HepG2 (cell line): ENCODE results near the gene BTF3L4. TPM values are rescaled to one million over a fixed set of nuclear protein-coding genes. Genes with fewer than 3 reads are reported as not detected.

Source experiments
- ATAC-seq: fragments of 200-7000 bp; cut with Tn5 transposase; 3 replicates; pipeline ENCODE4 v1.9.1; 2020; ENCODE audit warnings: mild to moderate bottlenecking, moderate library complexity
- BruUV-seq: library from RNA; stranded (reverse); fragments of 400-500 nt; replicated peaks from 2 replicates; lab custom pipeline; 2021; lab: Mats Ljungman, UMichigan
- CTCF ChIA-PET: fragments of 300-600 bp; formaldehyde crosslinking; extraction: SDS; loops from one replicate; lab custom pipeline; 2021; ENCODE audit warnings: low total read pairs, inconsistent platforms, low intra/inter-chr PET ratio; lab: Yijun Ruan, JAX
- POLR2A ChIA-PET: fragments of 350-600 bp; sonication (Branson Sonifier 250); formaldehyde crosslinking; loops from one replicate; lab custom pipeline; 2020; ENCODE audit warnings: antibody characterized with exemption, inconsistent platforms; lab: Yijun Ruan, JAX
- DNase-seq: peaks from one replicate; pipeline ENCODE4 v3.0.0-alpha.2; 2015; ENCODE audit warnings: low spot score
- FAIRE-seq: peaks from 3 replicates; lab custom pipeline; 2011; peaks lifted over from hg19 to GRCh38; lab: Jason Lieb, UNC
- H2AFZ ChIP-seq: one replicate; pipeline ENCODE4 v1.6.1; 2011; ENCODE audit warnings: low read length, inconsistent platforms
- H3K27ac ChIP-seq: fragments of 300-600 bp; 3 replicates; pipeline ENCODE4 v1.8.0; 2011; ENCODE audit warnings: mixed run types, mild to moderate bottlenecking, mixed read lengths, low read length, inconsistent platforms; ENCODE audit not compliant: insufficient read depth; ENCODE audit errors: extremely low read length
- H3K27me3 ChIP-seq, 2 experiments: fragments of 200-600 bp in 1 of 2; 2 replicates in 1 of 2; 3 replicates in 1 of 2; pipeline versions ENCODE4 v1.6.0 to v1.8.0; 2011; ENCODE audit warnings: low read length in 2 of 2, mild to moderate bottlenecking in 2 of 2, moderate library complexity in 2 of 2, inconsistent platforms in 1 of 2; ENCODE audit not compliant: insufficient read depth in 2 of 2, control insufficient read depth in 1 of 2
- H3K36me3 ChIP-seq, 2 experiments: fragments of 200-600 bp in 1 of 2; replicated peaks in 1 of 2; 2 replicates in 1 of 2; 3 replicates in 1 of 2; pipeline versions ENCODE4 v1.5.1 to v1.8.0; 2011; ENCODE audit warnings: low read length in 2 of 2, inconsistent platforms in 1 of 2; ENCODE audit not compliant: insufficient read depth in 2 of 2, control insufficient read depth in 1 of 2
- H3K4me1 ChIP-seq: 2 replicates; pipeline ENCODE4 v1.5.1; 2012; ENCODE audit warnings: low read length, inconsistent platforms; ENCODE audit not compliant: insufficient read depth
- H3K4me2 ChIP-seq: 2 replicates; pipeline ENCODE4 v1.6.0; 2011; ENCODE audit warnings: low read depth, low read length, inconsistent platforms
- H3K4me3 ChIP-seq, 3 experiments: fragments of 200-600 bp in 1 of 3; sonication (generic), shearing (Covaris generic) in 1 of 3; replicated peaks in 1 of 3; 2 replicates each; pipeline ENCODE4 v1.5.1; 2011 to 2016; ENCODE audit warnings: low read length in 3 of 3, inconsistent platforms in 2 of 3, low read depth in 2 of 3, mild to moderate bottlenecking in 2 of 3, control low read depth in 1 of 3, mixed read lengths in 1 of 3; ENCODE audit not compliant: insufficient read depth in 1 of 3
- H3K79me2 ChIP-seq: one replicate; pipeline ENCODE4 v1.6.1; 2011; ENCODE audit warnings: low read length, inconsistent platforms; ENCODE audit not compliant: insufficient read depth
- H3K9ac ChIP-seq: 2 replicates; pipeline ENCODE4 v1.6.0; 2011; ENCODE audit warnings: mild to moderate bottlenecking, low read depth, low read length, inconsistent platforms; ENCODE audit not compliant: insufficient read depth
- H3K9me3 ChIP-seq: 2 replicates; pipeline ENCODE4 v1.5.1; 2012; ENCODE audit warnings: mild to moderate bottlenecking, low read length
- H4K20me1 ChIP-seq: 2 replicates; pipeline ENCODE4 v1.6.0; 2011; ENCODE audit warnings: inconsistent platforms, mild to moderate bottlenecking, low read length, moderate library complexity; ENCODE audit not compliant: insufficient read depth
- ARID3A ChIP-seq: IDR thresholded peaks from 2 replicates; pipeline ENCODE4 v1.6.1; 2012; ENCODE audit warnings: low read depth, low read length, improper control_type of control experiment
- RBM39 ChIP-seq: fragments of 200-400 bp; formaldehyde crosslinking; IDR thresholded peaks from one replicate; pipeline ENCODE4 v1.6.1; 2018; ENCODE audit warnings: antibody characterized with exemption, mild to moderate bottlenecking, low read depth, low read length; ENCODE audit not compliant: poor library complexity, severe bottlenecking
- ZNF24 ChIP-seq: fragments of 450-650 bp; IDR thresholded peaks from 2 replicates; pipeline ENCODE4 v1.6.1; 2017; ENCODE audit warnings: antibody characterized with exemption, mild to moderate bottlenecking
- in situ Hi-C: cut with HindIII; loops from 2 replicates; pipeline ENCODE4 v1.10.0; 2017; ENCODE audit warnings: low pct_unique_long_range_greater_than_20kb; ENCODE audit not compliant: extremely low pct_ligation_motif_present
- intact Hi-C: fragments of 100-400 bp; cut with micrococcal nuclease; formaldehyde crosslinking; loops from one replicate; pipeline ENCODE4 v1.10.0; 2022; ENCODE audit not compliant: unreplicated experiment
- polyA plus RNA-seq, 8 experiments: library from polyadenylated mRNA; depleted of rRNA in 3 of 8; stranded (reverse) in 7 of 8; unstranded in 1 of 8; fragments of >200 nt; fragmentation: Illumina TruSeq in 4 of 8; extraction: Trizol in 4 of 8; gene quantifications; 2 replicates each; pipeline versions ENCODE4 v1.2.1 to v1.2.3, GENCODE V29; 2011 to 2016; ENCODE audit warnings: low read depth in 4 of 8, missing spikeins in 1 of 8, mixed read lengths in 1 of 8; ENCODE audit not compliant: insufficient read depth in 1 of 8
- total RNA-seq, 5 experiments: library from RNA; depleted of rRNA; stranded (reverse); fragments of >200 nt; fragmentation: Illumina TruSeq; extraction: Trizol; gene quantifications; 2 replicates each; pipeline ENCODE4 v1.2.3, GENCODE V29; 2016; ENCODE audit warnings: low read depth in 1 of 5

BTF3L4 gene
- total and polyA plus RNA-seq, 2 of the 13 experiments (the other 11 are each of a cell fraction or from before 2014, with no cell fraction given) = 59.0 to 74.3 TPM

GRCh38 chr1:52125736-52126359 is 69.8 kb downstream of the BTF3L4 start:
- Histone ChIP-seq H3K27ac (no peak overlapping the region), H4K20me1 (no peaks in the 10 kb centered on the region)

More at GRCh38 chr1:52125736-52126359, 69.8 kb downstream of the BTF3L4 start:
- Histone ChIP-seq H3K27me3 (no peaks in the 10 kb centered on the region), H3K4me3 (no peak overlapping the region), H2AFZ (no peak overlapping the region), H3K9ac (no peak overlapping the region), H3K9me3 (no peaks in the 10 kb centered on the region), H3K36me3 (no peaks in the 10 kb centered on the region), H3K4me1 (peaks cover 20% of the 10 kb centered on the region), H3K4me2 (no peak overlapping the region), H3K79me2 (no peaks in the 10 kb centered on the region)
- TF ChIP-seq RBM39 (no peak), ARID3A (peak; percentile 63), ZNF24 (no peak)
- ChIA-PET CTCF (no interaction called here), POLR2A (no interaction called here)
- BruUV-seq = no TSS peak
- DNase-seq = no peak
- intact Hi-C loops (loop anchor here (5.0 kb wide), 1 partner anchor 221 kb away; no protein-coding TSS in a partner anchor), in situ Hi-C loops (no loop called here)
- no peak for ATAC-seq
- no peak for FAIRE-seq
